ENCODE data around the gene CST6.
A peak's percentile ranks its signal among the peaks of the same experiment; 100 is the strongest.
"Not testable (repeated sequence)": the region's sequence is repeated elsewhere in the genome, so short reads cannot be mapped to it uniquely, and the experiment has no call there.

Gene CST6

GRCh38 chr11:65987336-65987735 is 24.5 kb upstream of the CST6 start:
- no peak for DNase-seq

- DNase-seq, result peak; percentile 91
Observed at GRCh38 chr11:65988791-65989592, 22.8 kb upstream of the CST6 start.

- no peak for DNase-seq
Observed at GRCh38 chr11:65992056-65992455, 19.8 kb upstream of the CST6 start.

GRCh38 chr11:65997286-65997685 is 14.5 kb upstream of the CST6 start:
- no peak for DNase-seq

GRCh38 chr11:66001942-66002647 is 9.7 kb upstream of the CST6 start, which contains the start of the genes BANF1 and EIF1AD:
TSS of gene BANF1 (plus strand) at chr11:66002503. CDS start at chr11:66003251, 748 bp downstream.
TSS of gene EIF1AD (minus strand) at chr11:66002157. CDS start at chr11:66000389, 1,768 bp downstream.
- DNase-seq, result peak; percentile 96

- DNase-seq, result no peak
Observed at GRCh38 chr11:66002648-66003225, 9.1 kb upstream of the CST6 start.

GRCh38 chr11:66003291-66003690 is 8.5 kb upstream of the CST6 start:
- DNase-seq, result no peak

- no peak for DNase-seq
Observed at GRCh38 chr11:66004186-66004585, 7.6 kb upstream of the CST6 start.

GRCh38 chr11:66006134-66006890 is 5.5 kb upstream of the CST6 start:
- DNase-seq, result no peak

GRCh38 chr11:66006891-66007176 is 5.0 kb upstream of the CST6 start:
- no peak for DNase-seq

GRCh38 chr11:66007201-66007634 is 4.6 kb upstream of the CST6 start:
- no peak for DNase-seq

- DNase-seq, result no peak
Observed at GRCh38 chr11:66008095-66008467, 3.7 kb upstream of the CST6 start.

GRCh38 chr11:66008468-66009101 is 3.2 kb upstream of the CST6 start:
- no peak for DNase-seq

- not testable (repeated sequence) for DNase-seq
Observed at GRCh38 chr11:66010036-66010435, 1.8 kb upstream of the CST6 start.

GRCh38 chr11:66011239-66011784 is 496 bp upstream of the CST6 start:
- no peak for DNase-seq

- DNase-seq, result no peak
Observed at GRCh38 chr11:66012371-66012945, 650 bp downstream of the CST6 start.

- DNase-seq, result no peak
Observed at GRCh38 chr11:66012946-66013761, 1.3 kb downstream of the CST6 start.

- no peak for DNase-seq
Observed at GRCh38 chr11:66013762-66014100, 1.9 kb downstream of the CST6 start.

- no peak for DNase-seq
Observed at GRCh38 chr11:66014804-66015453, 3.1 kb downstream of the CST6 start.

GRCh38 chr11:66015454-66015881 is 3.7 kb downstream of the CST6 start:
- DNase-seq, result no peak

All from T1000 (cell line).